Mammary epithelial cell (primary cell): ENCODE data around the gene ZNF888.

Source experiments
- EZH2 ChIP-seq: IDR thresholded peaks from 2 replicates; pipeline ENCODE4 v1.6.1; 2012; ENCODE audit warnings: low read length, inconsistent platforms, borderline replicate concordance
- TF ChIP-seq, protein P1 (sequence below), 2 donors: IDR thresholded peaks in 1 of 2; conservative IDR thresholded peaks in 1 of 2; 2 replicates each; pipeline ENCODE4 v1.5.1; 2011 to 2012; ENCODE audit warnings: inconsistent platforms in 2 of 2, low read length in 2 of 2, mild to moderate bottlenecking in 2 of 2, control low read depth in 1 of 2, low read depth in 1 of 2; ENCODE audit not compliant: insufficient read depth in 1 of 2; ENCODE audit errors: extremely low read depth in 1 of 2

DNA sequence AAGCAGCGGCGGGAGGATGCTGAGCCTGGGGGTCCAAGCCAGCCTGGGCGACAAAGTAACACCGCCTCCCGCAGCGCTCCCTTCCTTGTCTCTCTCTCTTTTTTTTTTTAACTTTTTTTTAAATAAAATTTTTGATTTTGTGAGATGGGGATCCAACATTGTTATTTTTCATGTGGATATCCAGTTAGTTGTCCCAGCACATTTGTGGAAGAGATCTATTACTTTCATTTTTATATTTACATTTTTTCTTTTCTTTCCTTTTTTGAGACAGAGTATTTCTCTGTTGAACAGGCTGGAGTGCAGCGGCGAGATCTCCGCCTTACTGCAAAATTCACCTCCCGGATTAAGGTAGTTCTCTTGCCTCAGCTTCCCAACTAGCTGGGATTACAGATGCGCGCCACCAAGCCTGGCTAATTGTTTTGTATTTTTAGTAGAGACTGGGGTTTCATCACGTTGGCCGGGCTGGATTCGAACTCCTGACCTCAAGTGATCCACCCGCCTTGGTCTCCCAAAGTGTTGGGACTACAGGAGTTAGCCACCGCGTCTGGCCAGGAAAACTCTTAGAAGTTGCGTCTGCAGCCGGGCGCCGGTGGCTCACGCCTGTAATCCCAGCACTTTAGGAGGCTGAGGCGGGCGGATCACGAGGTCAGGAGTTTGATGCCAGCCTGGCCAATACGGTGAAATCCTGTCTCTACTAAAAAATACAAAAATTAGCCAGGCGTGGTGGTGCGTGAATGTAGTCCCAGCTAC is 20.1 kb upstream of the ZNF888 start:
- TF ChIP-seq, protein P1, sequence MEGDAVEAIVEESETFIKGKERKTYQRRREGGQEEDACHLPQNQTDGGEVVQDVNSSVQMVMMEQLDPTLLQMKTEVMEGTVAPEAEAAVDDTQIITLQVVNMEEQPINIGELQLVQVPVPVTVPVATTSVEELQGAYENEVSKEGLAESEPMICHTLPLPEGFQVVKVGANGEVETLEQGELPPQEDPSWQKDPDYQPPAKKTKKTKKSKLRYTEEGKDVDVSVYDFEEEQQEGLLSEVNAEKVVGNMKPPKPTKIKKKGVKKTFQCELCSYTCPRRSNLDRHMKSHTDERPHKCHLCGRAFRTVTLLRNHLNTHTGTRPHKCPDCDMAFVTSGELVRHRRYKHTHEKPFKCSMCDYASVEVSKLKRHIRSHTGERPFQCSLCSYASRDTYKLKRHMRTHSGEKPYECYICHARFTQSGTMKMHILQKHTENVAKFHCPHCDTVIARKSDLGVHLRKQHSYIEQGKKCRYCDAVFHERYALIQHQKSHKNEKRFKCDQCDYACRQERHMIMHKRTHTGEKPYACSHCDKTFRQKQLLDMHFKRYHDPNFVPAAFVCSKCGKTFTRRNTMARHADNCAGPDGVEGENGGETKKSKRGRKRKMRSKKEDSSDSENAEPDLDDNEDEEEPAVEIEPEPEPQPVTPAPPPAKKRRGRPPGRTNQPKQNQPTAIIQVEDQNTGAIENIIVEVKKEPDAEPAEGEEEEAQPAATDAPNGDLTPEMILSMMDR (conservative IDR thresholded peaks at IDR 0.05 in 1 of 2, IDR thresholded peaks at IDR 0.05 in 1 of 2; ENCODE audit: extremely low read depth in 1 of 2, insufficient read depth in 1 of 2, low read depth in 1 of 2, low read length in 2 of 2): no peak
- TF ChIP-seq EZH2: no peak
